SK-MEL-5 (cell line): ENCODE results near the gene MT1F. TPM values are rescaled to one million over a fixed set of nuclear protein-coding genes. Genes with fewer than 3 reads are reported as not detected.

Experiments used
- DNase-seq: peaks from one replicate; pipeline ENCODE4 v3.0.0-alpha.2; 2016; ENCODE audit warnings: low read depth, low spot score
- in situ Hi-C: cut with HindIII; loops from 2 replicates; pipeline ENCODE4 v1.10.0; 2016; ENCODE audit warnings: low sequenced_read_pairs, high pct_unique_total_duplicates, low pct_unique_long_range_greater_than_20kb
- total RNA-seq: library from RNA; depleted of rRNA; stranded (reverse); fragments of >200 nt; shearing (Covaris generic); gene quantifications from 2 replicates; pipeline ENCODE4 v1.2.3, GENCODE V29; 2014

MT1F gene
- total RNA-seq, 1 experiment from 2014 or later, result not detected

- peak; percentile 79 for DNase-seq
- in situ Hi-C loops, result no loop called here
These were observed 24.4 kb downstream of the MT1F start, which contains the start of gene MT1X for GRCh38 chr16:56681939-56682702. MT1X (plus strand) TSS chr16:56682470; CDS start chr16:56682541, 71 bp downstream.

- DNase-seq, result no peak
- in situ Hi-C loops, result no loop called here
These were observed 25.1 kb downstream of the MT1F start for GRCh38 chr16:56682703-56683397.

GRCh38 chr16:56683424-56684172 lies 25.8 kb downstream of the MT1F start:
- no peak for DNase-seq
- in situ Hi-C loops, result no loop called here

GRCh38 chr16:56684256-56684925 lies 26.6 kb downstream of the MT1F start:
- no peak for DNase-seq
- in situ Hi-C loops, result no loop called here

GRCh38 chr16:56684926-56685590 lies 27.3 kb downstream of the MT1F start:
- DNase-seq, result no peak
- in situ Hi-C loops, result no loop called here

- in situ Hi-C loops, result no loop called here
- no peak for DNase-seq
These were observed 29.0 kb downstream of the MT1F start for GRCh38 chr16:56686758-56687157.

- DNase-seq, result peak; percentile 22
- in situ Hi-C loops, result no loop called here
These were observed 31.0 kb downstream of the MT1F start for GRCh38 chr16:56688762-56689161.

- DNase-seq, result no peak
- in situ Hi-C loops, result no loop called here
These were observed 31.4 kb downstream of the MT1F start for GRCh38 chr16:56689171-56689570.

GRCh38 chr16:56690420-56691122 lies 32.8 kb downstream of the MT1F start:
- DNase-seq, result no peak
- in situ Hi-C loops, result no loop called here

- in situ Hi-C loops, result no loop called here
- DNase-seq, result no peak
These were observed 34.1 kb downstream of the MT1F start for GRCh38 chr16:56691885-56692284.

- in situ Hi-C loops, result no loop called here
These were observed 37.5 kb downstream of the MT1F start for GRCh38 chr16:56695246-56695645.

GRCh38 chr16:56697456-56698155 lies 39.8 kb downstream of the MT1F start:
- in situ Hi-C loops, result no loop called here
- DNase-seq, result no peak

More at GRCh38 chr16:56695246-56695645, 37.5 kb downstream of the MT1F start:
- DNase-seq, result no peak

GRCh38 chr16:56700195-56700594 lies 42.4 kb downstream of the MT1F start:
- in situ Hi-C loops, result no loop called here

GRCh38 chr16:56700631-56701030 lies 42.9 kb downstream of the MT1F start:
- in situ Hi-C loops, result no loop called here
- no peak for DNase-seq

More at GRCh38 chr16:56700195-56700594, 42.4 kb downstream of the MT1F start:
- DNase-seq, result no peak

- in situ Hi-C loops, result no loop called here
- no peak for DNase-seq
These were observed 43.8 kb downstream of the MT1F start for GRCh38 chr16:56701534-56701933.

GRCh38 chr16:56702836-56703235 lies 45.1 kb downstream of the MT1F start:
- in situ Hi-C loops, result no loop called here
- DNase-seq, result no peak
